Measurements from ENCODE around the gene AGFG1.
"Not testable (repeated sequence)": the region's sequence is repeated elsewhere in the genome, so short reads cannot be mapped to it uniquely, and the experiment has no call there.

AGFG1 gene

GRCh38 chr2:227499627-227500300 is 27.8 kb downstream of the AGFG1 start:
- no peak for DNase-seq

- DNase-seq, result no peak
These were observed 28.3 kb downstream of the AGFG1 start for GRCh38 chr2:227500301-227500630.

- DNase-seq, result peak; percentile 72
These were observed 31.8 kb downstream of the AGFG1 start for GRCh38 chr2:227503433-227504406.

- no peak for DNase-seq
These were observed 32.7 kb downstream of the AGFG1 start for GRCh38 chr2:227504700-227505099.

- DNase-seq, result no peak
These were observed 34.5 kb downstream of the AGFG1 start for GRCh38 chr2:227506456-227506855.

GRCh38 chr2:227507963-227508362 is 36.0 kb downstream of the AGFG1 start:
- no peak for DNase-seq

GRCh38 chr2:227509076-227509475 is 37.1 kb downstream of the AGFG1 start:
- DNase-seq, result no peak

GRCh38 chr2:227509824-227510619 is 38.1 kb downstream of the AGFG1 start:
- DNase-seq, result peak; percentile 33

- DNase-seq, result no peak
These were observed 38.6 kb downstream of the AGFG1 start for GRCh38 chr2:227510620-227510958.

GRCh38 chr2:227511239-227511930 is 39.4 kb downstream of the AGFG1 start:
- no peak for DNase-seq

- no peak for DNase-seq
These were observed 40.0 kb downstream of the AGFG1 start for GRCh38 chr2:227511955-227512354.

- DNase-seq, result no peak
These were observed 41.2 kb downstream of the AGFG1 start for GRCh38 chr2:227513113-227513512.

- DNase-seq, result no peak
These were observed 43.8 kb downstream of the AGFG1 start for GRCh38 chr2:227515742-227516141.

- DNase-seq, result no peak
These were observed 45.8 kb downstream of the AGFG1 start for GRCh38 chr2:227517724-227518123.

- DNase-seq, result peak; percentile 34
These were observed 46.4 kb downstream of the AGFG1 start for GRCh38 chr2:227518278-227518865.

GRCh38 chr2:227521178-227521577 is 49.2 kb downstream of the AGFG1 start:
- DNase-seq, result not testable (repeated sequence)

GRCh38 chr2:227524665-227525064 is 52.7 kb downstream of the AGFG1 start:
- DNase-seq, result no peak

GRCh38 chr2:227527351-227527750 is 55.4 kb downstream of the AGFG1 start:
- DNase-seq, result no peak

- no peak for DNase-seq
These were observed 56.8 kb downstream of the AGFG1 start for GRCh38 chr2:227528803-227529202.

GRCh38 chr2:227529871-227530270 is 57.9 kb downstream of the AGFG1 start:
- no peak for DNase-seq

GRCh38 chr2:227534714-227535113 is 62.8 kb downstream of the AGFG1 start:
- DNase-seq, result no peak

GRCh38 chr2:227536445-227536844 is 64.5 kb downstream of the AGFG1 start:
- no peak for DNase-seq
